ENCODE results near the gene CADM1. TPM values are rescaled to one million over a fixed set of nuclear protein-coding genes. Genes with fewer than 3 reads are reported as not detected.

The CADM1 gene
- total RNA-seq, 1 experiment from 2014 or later = 534 TPM

- no peaks in the 10 kb centered on the region for H3K36me3 Mint-ChIP-seq (ENCODE audit: insufficient read depth, unreplicated experiment)
- H3K4me3 Mint-ChIP-seq (ENCODE audit: unreplicated experiment) = no peak overlapping the region
- intact Hi-C loops (cut with micrococcal nuclease; ENCODE audit: unreplicated experiment) = loop anchor here (10.0 kb wide), 1 partner anchor 355 kb away; no protein-coding TSS in a partner anchor
- BruUV-seq (replicated peaks) = no TSS peak
- H3K27ac Mint-ChIP-seq (ENCODE audit: unreplicated experiment) = no peak overlapping the region
- DNase-seq = no peak
- Histone ChIP-seq H3K36me3 (ENCODE audit: control insufficient read depth, insufficient read depth, low read length) (no peaks in the 10 kb centered on the region), H3K9me3 (no peaks in the 10 kb centered on the region), H3K27me3 (replicated peaks; ENCODE audit: control insufficient read depth, insufficient read depth, low read length) (no peaks in the 10 kb centered on the region), H3K4me1 (peaks cover 1% of the 10 kb centered on the region; the same call in 1 of the 2 replicates), H3K4me3 (ENCODE audit: low read depth, low read length) (no peak overlapping the region)
- POLR2A ChIA-PET = no interaction called here
- no peaks in the 10 kb centered on the region for H3K4me1 Mint-ChIP-seq (ENCODE audit: low read depth, unreplicated experiment)
- H3K27me3 Mint-ChIP-seq (ENCODE audit: insufficient read depth, unreplicated experiment) = peaks cover 13% of the 10 kb centered on the region
- TF ChIP-seq CTCF (IDR thresholded peaks at IDR 0.05; ENCODE audit: insufficient read depth in 1 of 2, low read depth in 1 of 2, low read length in 1 of 2, severe bottlenecking in 1 of 2, unreplicated experiment in 1 of 2) = no peak
- CTCF ChIA-PET = no interaction called here
- H3K9me3 Mint-ChIP-seq (ENCODE audit: unreplicated experiment) = no peaks in the 10 kb centered on the region
These were observed 374.5 kb downstream of the CADM1 start for GRCh38 chr11:115129473-115130289.

- no TSS peak for BruUV-seq (replicated peaks)
- Mint-ChIP-seq H3K27ac (ENCODE audit: unreplicated experiment) (no peak overlapping the region), H3K4me1 (ENCODE audit: low read depth, unreplicated experiment) (no peaks in the 10 kb centered on the region), H3K9me3 (ENCODE audit: unreplicated experiment) (no peaks in the 10 kb centered on the region), H3K27me3 (ENCODE audit: insufficient read depth, unreplicated experiment) (peaks cover 5% of the 10 kb centered on the region), H3K4me3 (ENCODE audit: unreplicated experiment) (no peak overlapping the region), H3K36me3 (ENCODE audit: insufficient read depth, unreplicated experiment) (no peaks in the 10 kb centered on the region)
- Histone ChIP-seq H3K4me1 (peaks cover 3% of the 10 kb centered on the region; the same call in 1 of the 2 replicates), H3K36me3 (ENCODE audit: control insufficient read depth, insufficient read depth, low read length) (no peaks in the 10 kb centered on the region), H3K4me3 (ENCODE audit: low read depth, low read length) (no peak overlapping the region), H3K27me3 (replicated peaks; ENCODE audit: control insufficient read depth, insufficient read depth, low read length) (no peaks in the 10 kb centered on the region), H3K9me3 (no peaks in the 10 kb centered on the region)
- CTCF ChIA-PET = no interaction called here
- DNase-seq = no peak
- POLR2A ChIA-PET = no interaction called here
- intact Hi-C loops (cut with micrococcal nuclease; ENCODE audit: unreplicated experiment) = no loop called here
- no peak for TF ChIP-seq CTCF (IDR thresholded peaks at IDR 0.05; ENCODE audit: insufficient read depth in 1 of 2, low read depth in 1 of 2, low read length in 1 of 2, severe bottlenecking in 1 of 2, unreplicated experiment in 1 of 2)
These were observed 376.0 kb downstream of the CADM1 start for GRCh38 chr11:115128226-115128625.

- no peaks in the 10 kb centered on the region for H3K4me1 Mint-ChIP-seq (ENCODE audit: low read depth, unreplicated experiment)
- POLR2A ChIA-PET = no interaction called here
- H3K36me3 ChIP-seq (ENCODE audit: control insufficient read depth, insufficient read depth, low read length) = no peaks in the 10 kb centered on the region
- no peak for TF ChIP-seq CTCF (IDR thresholded peaks at IDR 0.05; ENCODE audit: insufficient read depth in 1 of 2, low read depth in 1 of 2, low read length in 1 of 2, severe bottlenecking in 1 of 2, unreplicated experiment in 1 of 2)
- peaks cover 5% of the 10 kb centered on the region for H3K27me3 Mint-ChIP-seq (ENCODE audit: insufficient read depth, unreplicated experiment)
- no peaks in the 10 kb centered on the region for H3K9me3 ChIP-seq
- H3K4me1 ChIP-seq = peaks cover 3% of the 10 kb centered on the region; the same call in 1 of the 2 replicates
- intact Hi-C loops (cut with micrococcal nuclease; ENCODE audit: unreplicated experiment) = no loop called here
- no peak overlapping the region for H3K4me3 ChIP-seq (ENCODE audit: low read depth, low read length)
- H3K27ac Mint-ChIP-seq (ENCODE audit: unreplicated experiment) = no peak overlapping the region
- H3K27me3 ChIP-seq (replicated peaks; ENCODE audit: control insufficient read depth, insufficient read depth, low read length) = no peaks in the 10 kb centered on the region; the same call in 1 of the 2 replicates
- no peak for DNase-seq
- no TSS peak for BruUV-seq (replicated peaks)
- H3K4me3 Mint-ChIP-seq (ENCODE audit: unreplicated experiment) = no peak overlapping the region
- no peaks in the 10 kb centered on the region for H3K9me3 Mint-ChIP-seq (ENCODE audit: unreplicated experiment)
- H3K36me3 Mint-ChIP-seq (ENCODE audit: insufficient read depth, unreplicated experiment) = no peaks in the 10 kb centered on the region
- CTCF ChIA-PET = no interaction called here
These were observed 376.4 kb downstream of the CADM1 start for GRCh38 chr11:115127790-115128189.

All from Caco-2 (cell line).